GM18526 (cell line): ENCODE data around the gene ATM.

ENCODE experiments used
- POLR2A ChIP-seq: IDR thresholded peaks from 3 replicates; pipeline ENCODE4 v1.6.1; 2011; ENCODE audit not compliant: insufficient read length; ENCODE audit errors: extremely low read depth

The ATM gene

GRCh38 chr11:108235192-108235591, 12.3 kb downstream of the ATM start:
- TF ChIP-seq POLR2A, result no peak

DNA sequence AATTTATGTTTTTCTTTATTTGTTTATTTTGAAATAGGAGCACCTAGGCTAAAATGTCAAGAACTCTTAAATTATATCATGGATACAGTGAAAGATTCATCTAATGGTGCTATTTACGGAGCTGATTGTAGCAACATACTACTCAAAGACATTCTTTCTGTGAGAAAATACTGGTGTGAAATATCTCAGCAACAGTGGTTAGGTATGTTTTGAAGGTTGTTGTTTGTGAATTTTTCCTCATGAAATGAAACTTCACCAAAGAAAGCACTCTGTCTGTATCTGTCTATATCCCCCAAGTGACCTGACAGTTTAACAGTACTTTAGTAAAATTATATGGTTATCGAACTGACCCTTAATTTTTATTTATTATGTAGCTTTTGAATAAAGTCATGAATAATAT, 12.8 kb downstream of the ATM start:
- no peak for TF ChIP-seq POLR2A

- no peak for TF ChIP-seq POLR2A
Observed at GRCh38 chr11:108237058-108237481, 14.2 kb downstream of the ATM start.

- no peak for TF ChIP-seq POLR2A
Observed at GRCh38 chr11:108239076-108239475, 16.2 kb downstream of the ATM start.

DNA sequence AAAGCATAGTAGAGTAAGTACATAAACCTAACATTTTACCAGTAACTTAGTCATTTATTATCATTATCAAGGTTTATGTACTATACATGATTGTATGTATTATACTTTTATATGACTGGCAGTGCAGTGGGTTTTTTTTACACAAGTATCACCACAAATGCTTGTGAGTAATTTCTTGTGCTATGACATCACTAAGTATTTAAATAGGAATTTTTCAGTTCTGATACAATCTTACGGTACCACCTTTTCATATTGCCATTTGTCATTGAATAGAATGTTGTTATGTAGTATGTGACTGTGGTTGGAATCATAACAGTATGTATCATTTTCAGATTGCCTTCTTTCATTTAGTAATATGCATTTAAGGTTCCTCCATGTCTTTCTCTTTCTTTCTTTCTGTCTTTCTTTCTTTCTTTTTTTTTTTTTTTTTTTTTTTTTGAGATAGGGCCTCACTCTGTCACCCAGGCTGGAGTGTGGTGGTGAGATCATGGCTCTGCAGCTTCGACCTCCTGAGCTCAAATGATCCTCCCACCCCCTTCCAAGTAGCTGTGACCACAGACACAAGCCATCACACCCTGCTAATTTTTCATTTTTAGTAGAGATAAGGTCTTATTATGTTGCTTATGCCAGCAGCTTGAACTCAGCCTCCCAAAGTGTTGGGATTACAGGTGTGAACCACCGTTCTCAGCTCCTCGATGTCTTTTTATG, 18.6 kb downstream of the ATM start:
- TF ChIP-seq POLR2A, result no peak

- no peak for TF ChIP-seq POLR2A
Observed at GRCh38 chr11:108242422-108242821, 19.6 kb downstream of the ATM start.

DNA sequence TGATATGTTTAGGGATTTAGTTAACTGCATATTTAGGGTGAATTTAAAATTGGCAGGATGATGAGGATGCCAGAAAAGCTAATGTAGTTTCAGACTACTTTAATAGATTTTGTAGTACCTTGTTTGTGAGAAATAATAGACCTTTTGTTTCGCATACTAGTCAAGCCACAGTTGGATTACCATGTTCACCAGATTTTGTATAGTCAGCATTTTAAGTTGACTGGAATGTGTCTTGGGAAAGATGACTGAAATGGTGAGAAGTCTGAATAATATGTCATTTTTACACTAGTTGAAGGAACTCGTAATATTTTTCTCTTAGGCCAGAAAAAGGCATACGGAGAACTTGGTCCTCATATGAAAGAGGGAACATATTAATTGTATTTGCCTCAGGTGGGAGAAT, 23.4 kb downstream of the ATM start:
- TF ChIP-seq POLR2A, result no peak

DNA sequence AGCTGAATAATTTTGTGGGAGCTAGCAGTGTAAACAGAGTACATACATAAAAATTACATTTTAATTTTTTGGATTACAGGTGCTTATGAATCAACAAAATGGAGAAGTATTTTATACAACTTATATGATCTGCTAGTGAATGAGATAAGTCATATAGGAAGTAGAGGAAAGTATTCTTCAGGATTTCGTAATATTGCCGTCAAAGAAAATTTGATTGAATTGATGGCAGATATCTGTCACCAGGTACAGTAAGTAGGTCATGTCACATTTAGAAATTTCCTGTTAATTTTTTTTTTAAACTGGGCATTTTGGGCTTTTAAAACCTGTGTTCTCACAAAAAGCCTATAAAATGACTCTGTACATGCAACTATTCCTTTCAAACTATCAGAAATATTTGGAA, 24.0 kb downstream of the ATM start:
- no peak for TF ChIP-seq POLR2A

DNA sequence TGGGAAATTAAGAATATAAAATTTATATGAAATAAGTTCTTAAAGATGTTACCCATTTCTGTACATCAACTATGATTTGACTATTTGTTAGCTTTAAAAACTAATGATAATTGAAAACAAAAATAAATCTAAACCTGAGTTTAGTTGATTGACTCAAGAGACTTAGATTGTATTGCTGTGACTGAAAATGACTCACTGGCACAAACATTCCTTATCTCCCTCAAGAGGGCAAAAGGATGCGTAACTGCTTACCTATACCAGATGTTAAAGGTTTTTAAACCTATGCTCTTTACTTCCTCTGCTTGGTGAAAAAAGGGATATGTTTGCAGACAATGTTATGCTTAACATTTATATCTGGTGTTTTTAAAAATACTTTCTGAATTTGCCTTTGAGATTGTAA, 30.3 kb downstream of the ATM start:
- TF ChIP-seq POLR2A, result no peak

DNA sequence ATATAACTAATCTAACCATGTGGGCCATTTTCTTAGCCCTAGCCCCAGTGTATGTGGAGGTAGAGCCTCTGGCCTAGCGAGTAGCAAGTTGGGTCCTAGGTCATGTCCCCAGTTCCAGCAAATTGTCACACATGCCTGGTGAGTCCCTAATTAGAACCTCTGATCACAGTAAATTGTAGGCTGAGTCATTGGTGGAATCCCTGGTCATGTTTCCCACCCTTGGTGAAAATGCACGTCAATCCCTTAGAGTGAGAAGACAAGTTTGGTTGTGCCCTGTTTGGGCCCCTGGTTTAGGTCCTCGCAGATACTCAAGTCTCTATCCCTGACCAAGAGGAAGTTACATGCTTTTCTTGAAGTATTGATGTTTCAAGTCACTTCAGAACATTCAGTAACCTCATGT, 46.7 kb downstream of the ATM start:
- no peak for TF ChIP-seq POLR2A

DNA sequence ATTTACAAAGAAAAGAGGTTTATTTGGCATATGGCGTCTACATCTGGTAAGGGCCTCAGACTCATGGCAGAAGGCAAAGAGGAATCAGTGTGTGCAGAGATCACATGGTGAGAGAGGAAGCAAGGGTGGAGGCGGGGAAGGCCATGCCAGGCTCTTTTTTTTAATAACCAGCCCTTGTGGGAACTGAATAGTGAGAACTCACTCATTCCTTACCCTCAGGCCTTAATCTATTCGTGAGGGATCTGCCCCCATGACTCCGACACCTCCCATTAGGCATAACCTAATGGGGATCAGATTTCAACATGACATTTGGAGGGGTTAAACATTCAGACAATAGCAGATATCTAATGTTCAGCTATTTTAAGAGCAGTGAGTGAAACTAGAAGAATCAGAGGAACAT, 55.7 kb downstream of the ATM start:
- TF ChIP-seq POLR2A, result no peak

GRCh38 chr11:108278954-108279353, 56.1 kb downstream of the ATM start:
- TF ChIP-seq POLR2A, result no peak

DNA sequence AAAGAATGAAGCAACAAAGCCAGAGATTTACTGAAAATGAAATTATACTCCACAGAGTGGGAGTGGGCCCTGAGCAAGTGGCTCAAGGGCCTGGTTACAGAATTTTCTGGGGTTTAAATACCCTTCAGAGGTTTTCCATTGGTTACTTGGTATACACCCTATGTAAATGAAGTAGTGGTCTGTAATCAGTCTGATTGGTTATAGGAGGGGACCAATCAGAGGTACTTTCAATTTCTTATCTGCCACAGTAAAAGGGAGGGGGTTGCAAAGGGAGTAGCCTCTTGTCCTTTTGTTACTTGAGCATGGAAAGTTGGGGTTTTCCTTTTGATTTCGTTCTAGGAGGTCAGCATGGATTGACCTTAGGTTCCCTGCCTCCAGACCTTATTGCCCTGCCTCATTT, 63.5 kb downstream of the ATM start:
- TF ChIP-seq POLR2A, result no peak

DNA sequence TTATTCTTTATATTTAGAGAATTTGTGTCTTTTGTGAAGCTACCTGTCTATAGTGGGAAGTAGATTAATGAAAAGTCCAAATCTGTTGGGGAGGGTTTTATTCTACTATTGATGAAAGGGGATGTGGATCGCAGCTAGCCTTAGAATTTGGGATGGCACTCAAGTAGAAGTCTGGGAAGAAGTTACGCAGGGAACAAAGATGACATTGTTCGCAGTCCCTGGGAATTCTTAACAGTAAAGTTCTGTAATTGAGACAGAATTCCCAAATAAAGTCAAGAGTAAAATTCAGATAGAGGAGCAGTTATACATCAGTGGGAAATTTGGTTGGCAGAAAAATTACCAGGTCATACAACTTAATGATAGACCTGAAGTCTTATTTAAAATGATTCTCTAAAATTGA, 64.1 kb downstream of the ATM start:
- TF ChIP-seq POLR2A, result no peak

DNA sequence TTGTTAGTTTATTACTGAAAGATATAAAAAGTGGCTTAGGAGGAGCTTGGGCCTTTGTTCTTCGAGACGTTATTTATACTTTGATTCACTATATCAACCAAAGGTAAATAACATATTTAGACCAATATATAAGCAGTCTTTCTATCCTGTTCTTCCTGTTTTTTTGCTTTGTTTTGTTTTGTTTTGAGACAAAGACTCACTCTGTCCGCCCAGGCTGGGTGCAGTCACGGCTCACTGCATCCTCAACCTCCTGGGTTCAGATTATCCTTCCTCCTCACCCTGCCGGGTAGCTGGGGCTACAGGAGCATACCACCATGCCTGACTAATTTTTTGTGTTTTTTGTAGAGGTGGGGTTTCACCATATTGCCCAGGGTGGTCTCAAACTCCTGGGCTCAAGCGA, 66.8 kb downstream of the ATM start:
- no peak for TF ChIP-seq POLR2A

- TF ChIP-seq POLR2A, result no peak
Observed at GRCh38 chr11:108293229-108293628, 70.4 kb downstream of the ATM start.

DNA sequence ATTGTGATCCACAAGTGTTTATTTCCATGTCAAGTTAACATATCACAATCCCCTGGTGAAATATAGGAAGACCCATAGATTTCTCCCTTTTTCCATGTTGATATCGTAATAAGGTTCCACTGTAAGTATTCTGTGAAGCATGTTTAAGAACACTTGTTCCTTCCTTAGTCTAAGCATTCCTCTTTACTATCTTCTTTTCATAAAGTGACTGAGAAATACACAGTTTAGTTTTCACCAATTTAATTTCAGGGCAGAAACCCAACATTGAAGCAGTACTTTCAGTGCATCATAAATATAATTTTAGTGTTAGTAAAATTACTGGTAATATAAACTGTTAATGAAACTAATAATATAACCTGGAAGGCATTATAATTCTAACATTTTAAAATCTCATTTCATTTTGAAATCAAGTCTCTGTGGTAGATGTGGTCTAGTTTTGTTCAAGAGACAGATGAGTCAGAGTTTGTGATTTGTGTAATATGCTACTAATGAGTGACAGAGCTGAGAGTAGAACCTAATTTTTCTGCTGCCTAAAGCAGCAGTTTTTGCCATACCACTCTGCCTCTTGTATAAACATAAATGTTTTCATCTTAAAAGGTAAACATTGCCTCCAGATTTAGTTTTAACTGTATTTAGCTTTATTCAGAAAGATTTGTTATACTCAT, 79.4 kb downstream of the ATM start:
- TF ChIP-seq POLR2A, result no peak
